Neural cell (in vitro differentiated cells): Measurements from ENCODE around the gene CIBAR2. TPM values are rescaled to one million over a fixed set of nuclear protein-coding genes. Genes with fewer than 3 reads are reported as not detected.
"Not testable (repeated sequence)": the region's sequence is repeated elsewhere in the genome, so short reads cannot be mapped to it uniquely, and the experiment has no call there.

Source experiments
- H2AFZ ChIP-seq: fragments of 200-600, 300-800 bp; sonication (generic), shearing (Covaris generic); 2 replicates; pipeline ENCODE4 v1.6.0; 2014; ENCODE audit warnings: low read depth, mild to moderate bottlenecking, antibody characterized with exemption, low read length, moderate library complexity
- H3F3A ChIP-seq: fragments of 200-600 bp; shearing (Covaris generic); 2 replicates; pipeline ENCODE4 v1.6.1; 2016; ENCODE audit warnings: mild to moderate bottlenecking, moderate library complexity, mixed read lengths, antibody characterized with exemption, low read length; ENCODE audit not compliant: insufficient read depth, poor library complexity, severe bottlenecking
- H3K27ac ChIP-seq: fragments of 200-600, 300-800 bp; sonication (generic), shearing (Covaris generic); 2 replicates; pipeline ENCODE4 v1.5.1; 2014; ENCODE audit warnings: mild to moderate bottlenecking, low read length, moderate library complexity
- H3K27me3 ChIP-seq: fragments of 300-800, 200-600 bp; sonication (generic), shearing (Covaris generic); 2 replicates; pipeline ENCODE4 v1.6.0; 2014; ENCODE audit warnings: mild to moderate bottlenecking, low read depth, low read length, moderate library complexity; ENCODE audit not compliant: insufficient read depth
- H3K36me3 ChIP-seq: fragments of 300-800, 200-600 bp; sonication (generic), shearing (Covaris generic); 2 replicates; pipeline ENCODE4 v1.5.1; 2014; ENCODE audit warnings: mild to moderate bottlenecking, antibody characterized with exemption, low read length, moderate library complexity; ENCODE audit not compliant: insufficient read depth
- H3K4me2 ChIP-seq: fragments of 300-800, 200-600 bp; sonication (generic), shearing (Covaris generic); 2 replicates; pipeline ENCODE4 v1.6.0; 2014; ENCODE audit warnings: mild to moderate bottlenecking, low read length
- H3K4me3 ChIP-seq: fragments of 300-800, 200-600 bp; sonication (generic), shearing (Covaris generic); 2 replicates; pipeline ENCODE4 v1.5.1; 2014; ENCODE audit warnings: mild to moderate bottlenecking, low read length, moderate library complexity
- H3K79me2 ChIP-seq: fragments of 200-600 bp; shearing (Covaris generic); replicated peaks from 2 replicates; pipeline ENCODE4 v1.6.0; 2014; ENCODE audit warnings: mild to moderate bottlenecking, low read length, moderate library complexity; ENCODE audit not compliant: insufficient read depth
- H3K9ac ChIP-seq: fragments of 300-800, 200-600 bp; sonication (generic), shearing (Covaris generic); 2 replicates; pipeline ENCODE4 v1.6.1; 2016; ENCODE audit warnings: mild to moderate bottlenecking, low read length, mixed read lengths
- H3K9me2 ChIP-seq: fragments of 200-600 bp; shearing (Covaris generic); 2 replicates; pipeline ENCODE4 v1.6.1; 2016; ENCODE audit warnings: mild to moderate bottlenecking, low read length, mixed read lengths; ENCODE audit not compliant: insufficient read depth
- H3K9me3 ChIP-seq: fragments of 200-600, 300-800 bp; sonication (generic), shearing (Covaris generic); 2 replicates; pipeline ENCODE4 v1.6.1; 2016; ENCODE audit warnings: mild to moderate bottlenecking, mixed run types, low read length, moderate library complexity, mixed read lengths
- H4K20me1 ChIP-seq: fragments of 200-600 bp; shearing (Covaris generic); 2 replicates; pipeline ENCODE4 v1.6.1; 2016; ENCODE audit warnings: mild to moderate bottlenecking, mixed run types; ENCODE audit not compliant: insufficient read depth
- CTCF ChIP-seq: fragments of 450-650 bp; IDR thresholded peaks from 2 replicates; pipeline ENCODE4 v1.5.1; 2014; ENCODE audit warnings: antibody characterized with exemption, mild to moderate bottlenecking, moderate library complexity; ENCODE audit not compliant: poor library complexity, severe bottlenecking
- EP300 ChIP-seq: fragments of 450-650 bp; conservative IDR thresholded peaks from 2 replicates; pipeline ENCODE4 v1.6.1; 2014; ENCODE audit warnings: antibody characterized with exemption, mild to moderate bottlenecking, moderate library complexity; ENCODE audit not compliant: poor library complexity, severe bottlenecking
- EZH2 ChIP-seq: fragments of 200-600, 300-800 bp; shearing (Covaris generic), sonication (generic); IDR thresholded peaks from 2 replicates; pipeline ENCODE4 v1.6.1; 2014; ENCODE audit warnings: antibody characterized with exemption, low read length, borderline replicate concordance, mild to moderate bottlenecking; ENCODE audit not compliant: insufficient read depth, poor library complexity, severe bottlenecking
- MXI1 ChIP-seq: fragments of 450-650 bp; conservative IDR thresholded peaks from 2 replicates; pipeline ENCODE4 v1.6.1; 2014; ENCODE audit warnings: antibody characterized with exemption, mild to moderate bottlenecking; ENCODE audit not compliant: poor library complexity, severe bottlenecking
- POLR2AphosphoS5 ChIP-seq: IDR thresholded peaks from 2 replicates; pipeline ENCODE4 v1.6.1; 2012
- RAD21 ChIP-seq: fragments of 450-650 bp; conservative IDR thresholded peaks from 2 replicates; pipeline ENCODE4 v1.6.1; 2014; ENCODE audit warnings: antibody characterized with exemption, mild to moderate bottlenecking, moderate library complexity
- SMC3 ChIP-seq: fragments of 450-650 bp; conservative IDR thresholded peaks from 2 replicates; pipeline ENCODE4 v1.6.1; 2014; ENCODE audit warnings: antibody characterized with exemption, mild to moderate bottlenecking, moderate library complexity; ENCODE audit not compliant: poor library complexity
- TAF1 ChIP-seq: IDR thresholded peaks from 2 replicates; pipeline ENCODE4 v1.6.1; 2012; ENCODE audit warnings: low read depth
- polyA plus RNA-seq: library from polyadenylated mRNA; depleted of rRNA; stranded (reverse); fragments of >200 nt; gene quantifications from 2 replicates; pipeline ENCODE4 v1.2.3, GENCODE V29; 2014
- TF ChIP-seq, protein P1 (sequence below): IDR thresholded peaks from 2 replicates; pipeline ENCODE4 v1.6.1; 2012; ENCODE audit warnings: borderline replicate concordance

Gene CIBAR2
- polyA plus RNA-seq, 1 donor from 2014 or later, result not detected

DNA sequence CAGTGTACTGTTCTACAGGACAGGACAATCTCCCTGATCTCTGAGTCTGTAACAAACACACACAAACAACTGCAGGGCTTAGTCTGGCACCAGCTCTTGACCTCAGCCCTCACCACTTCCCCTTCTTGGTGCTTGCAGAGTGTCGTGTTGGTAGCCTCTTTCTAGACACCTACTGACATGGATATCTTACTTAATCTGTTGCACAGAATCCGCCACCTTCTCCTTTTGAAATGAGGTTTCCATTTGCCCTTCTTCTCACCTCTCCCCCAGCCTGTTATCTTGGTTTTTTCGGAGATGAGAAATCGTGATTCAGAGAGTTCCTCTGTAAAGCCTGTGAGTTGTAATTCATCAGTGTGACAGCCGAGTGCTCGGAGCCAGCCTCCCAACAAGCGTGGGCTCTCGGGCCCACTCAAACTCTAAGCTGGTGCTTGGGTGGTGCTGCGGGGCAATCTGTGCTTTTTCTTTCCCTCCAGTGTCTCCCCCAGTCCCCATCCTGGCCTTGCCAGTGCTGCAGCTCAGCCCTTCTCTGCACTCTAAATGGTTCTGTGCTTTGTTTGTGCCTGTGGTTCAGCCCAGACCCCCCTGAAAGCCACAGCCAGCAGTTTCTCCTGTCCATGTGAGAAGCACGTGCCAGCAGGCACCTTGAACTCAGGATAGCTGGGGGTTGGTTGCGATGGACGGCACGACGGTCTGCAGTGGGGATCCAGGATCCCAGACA is 56.6 kb downstream of the CIBAR2 start:
- no peak overlapping the region for H3K27ac ChIP-seq
- no peak overlapping the region for H2AFZ ChIP-seq
- no peak overlapping the region for H3K4me2 ChIP-seq

GRCh38 chr16:85054948-85055492 is 57.3 kb downstream of the CIBAR2 start:
- Histone ChIP-seq H3K4me3 (no peak overlapping the region), H3K9me2 (no peaks in the 10 kb centered on the region), H3F3A (no peaks in the 10 kb centered on the region), H3K27me3 (no peaks in the 10 kb centered on the region), H3K4me2 (no peak overlapping the region), H3K36me3 (no peaks in the 10 kb centered on the region), H3K9me3 (no peaks in the 10 kb centered on the region), H2AFZ (no peak overlapping the region), H3K9ac (no peak overlapping the region), H3K27ac (no peak overlapping the region), H4K20me1 (no peaks in the 10 kb centered on the region), H3K79me2 (no peaks in the 10 kb centered on the region)
- no peak for TF ChIP-seq TAF1
- TF ChIP-seq CTCF, result no peak
- TF ChIP-seq EZH2, result no peak
- TF ChIP-seq RAD21, result no peak
- TF ChIP-seq, protein P1, sequence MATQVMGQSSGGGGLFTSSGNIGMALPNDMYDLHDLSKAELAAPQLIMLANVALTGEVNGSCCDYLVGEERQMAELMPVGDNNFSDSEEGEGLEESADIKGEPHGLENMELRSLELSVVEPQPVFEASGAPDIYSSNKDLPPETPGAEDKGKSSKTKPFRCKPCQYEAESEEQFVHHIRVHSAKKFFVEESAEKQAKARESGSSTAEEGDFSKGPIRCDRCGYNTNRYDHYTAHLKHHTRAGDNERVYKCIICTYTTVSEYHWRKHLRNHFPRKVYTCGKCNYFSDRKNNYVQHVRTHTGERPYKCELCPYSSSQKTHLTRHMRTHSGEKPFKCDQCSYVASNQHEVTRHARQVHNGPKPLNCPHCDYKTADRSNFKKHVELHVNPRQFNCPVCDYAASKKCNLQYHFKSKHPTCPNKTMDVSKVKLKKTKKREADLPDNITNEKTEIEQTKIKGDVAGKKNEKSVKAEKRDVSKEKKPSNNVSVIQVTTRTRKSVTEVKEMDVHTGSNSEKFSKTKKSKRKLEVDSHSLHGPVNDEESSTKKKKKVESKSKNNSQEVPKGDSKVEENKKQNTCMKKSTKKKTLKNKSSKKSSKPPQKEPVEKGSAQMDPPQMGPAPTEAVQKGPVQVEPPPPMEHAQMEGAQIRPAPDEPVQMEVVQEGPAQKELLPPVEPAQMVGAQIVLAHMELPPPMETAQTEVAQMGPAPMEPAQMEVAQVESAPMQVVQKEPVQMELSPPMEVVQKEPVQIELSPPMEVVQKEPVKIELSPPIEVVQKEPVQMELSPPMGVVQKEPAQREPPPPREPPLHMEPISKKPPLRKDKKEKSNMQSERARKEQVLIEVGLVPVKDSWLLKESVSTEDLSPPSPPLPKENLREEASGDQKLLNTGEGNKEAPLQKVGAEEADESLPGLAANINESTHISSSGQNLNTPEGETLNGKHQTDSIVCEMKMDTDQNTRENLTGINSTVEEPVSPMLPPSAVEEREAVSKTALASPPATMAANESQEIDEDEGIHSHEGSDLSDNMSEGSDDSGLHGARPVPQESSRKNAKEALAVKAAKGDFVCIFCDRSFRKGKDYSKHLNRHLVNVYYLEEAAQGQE, result no peak
- no peak for TF ChIP-seq EP300
- TF ChIP-seq POLR2AphosphoS5, result no peak
- no peak for TF ChIP-seq SMC3
- no peak for TF ChIP-seq MXI1

More for the DNA sequence above, 56.6 kb downstream of the CIBAR2 start:
- H3K4me3 ChIP-seq, result no peak overlapping the region
- no peak overlapping the region for H3K9ac ChIP-seq
- no peaks in the 10 kb centered on the region for H3F3A ChIP-seq
- H3K36me3 ChIP-seq, result no peaks in the 10 kb centered on the region
- H4K20me1 ChIP-seq, result no peaks in the 10 kb centered on the region
- H3K27me3 ChIP-seq, result no peaks in the 10 kb centered on the region
- no peaks in the 10 kb centered on the region for H3K79me2 ChIP-seq
- no peaks in the 10 kb centered on the region for H3K9me3 ChIP-seq
- H3K9me2 ChIP-seq, result no peaks in the 10 kb centered on the region
- TF ChIP-seq TAF1, result no peak
- no peak for TF ChIP-seq POLR2AphosphoS5
- TF ChIP-seq EZH2, result no peak
- no peak for TF ChIP-seq EP300

DNA sequence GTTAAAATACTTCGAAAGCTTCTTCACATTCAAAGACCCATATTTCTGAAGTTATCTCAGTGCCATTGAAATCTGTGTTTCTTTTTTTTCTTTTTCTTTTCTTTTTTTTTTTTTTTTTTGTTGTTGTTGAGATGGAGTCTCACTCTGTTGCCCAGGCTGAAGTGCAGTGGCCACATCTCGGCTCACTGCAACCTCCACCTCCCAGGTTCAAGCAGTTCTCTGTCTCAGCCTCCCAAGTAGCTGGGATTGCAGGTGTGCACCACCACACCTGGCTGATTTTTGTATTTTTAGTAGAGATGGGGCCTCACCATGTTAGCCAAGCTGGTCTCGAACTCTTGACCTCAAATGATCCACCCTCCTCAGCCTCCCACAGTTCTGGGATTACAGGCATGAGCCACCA is 58.0 kb downstream of the CIBAR2 start:
- not testable (repeated sequence) for H3K27me3 ChIP-seq, H3K9me2 ChIP-seq, H4K20me1 ChIP-seq, H3K27ac ChIP-seq, H2AFZ ChIP-seq, H3K79me2 ChIP-seq, H3K36me3 ChIP-seq, H3K9ac ChIP-seq, H3K9me3 ChIP-seq, H3K4me3 ChIP-seq, H3K4me2 ChIP-seq, H3F3A ChIP-seq
